GM19397 (cell line): ENCODE results near the gene FHOD3.
"Not testable (repeated sequence)": the region's sequence is repeated elsewhere in the genome, so short reads cannot be mapped to it uniquely, and the experiment has no call there.

ENCODE experiments used
- ATAC-seq: cut with Tn5 transposase; IDR thresholded peaks from one replicate; pipeline ENCODE4 v1.9.1; 2021; ENCODE audit warnings: mild to moderate bottlenecking, moderate library complexity; ENCODE audit not compliant: unreplicated experiment

FHOD3 gene

DNA sequence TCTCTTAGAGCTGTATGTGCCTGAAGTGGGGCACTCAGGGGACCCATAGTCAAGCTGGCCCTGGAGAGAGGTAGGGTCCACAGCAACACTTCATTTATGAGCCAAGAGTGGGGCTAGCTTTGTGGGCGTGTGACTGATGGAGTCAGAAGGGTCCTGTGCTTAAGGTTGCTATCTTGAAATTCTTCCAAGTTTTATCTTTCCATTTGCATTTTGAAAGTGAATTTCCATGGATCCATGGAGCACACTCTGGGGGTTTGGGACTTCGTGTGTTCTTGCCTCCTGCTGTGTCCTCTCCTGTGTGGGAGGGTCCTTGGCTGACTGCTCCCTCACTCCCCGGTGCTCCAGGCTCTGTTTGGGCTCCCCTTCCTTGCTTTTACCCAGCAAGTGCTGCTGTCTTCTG lies 50.8 kb downstream of the FHOD3 start:
- no peak for ATAC-seq

DNA sequence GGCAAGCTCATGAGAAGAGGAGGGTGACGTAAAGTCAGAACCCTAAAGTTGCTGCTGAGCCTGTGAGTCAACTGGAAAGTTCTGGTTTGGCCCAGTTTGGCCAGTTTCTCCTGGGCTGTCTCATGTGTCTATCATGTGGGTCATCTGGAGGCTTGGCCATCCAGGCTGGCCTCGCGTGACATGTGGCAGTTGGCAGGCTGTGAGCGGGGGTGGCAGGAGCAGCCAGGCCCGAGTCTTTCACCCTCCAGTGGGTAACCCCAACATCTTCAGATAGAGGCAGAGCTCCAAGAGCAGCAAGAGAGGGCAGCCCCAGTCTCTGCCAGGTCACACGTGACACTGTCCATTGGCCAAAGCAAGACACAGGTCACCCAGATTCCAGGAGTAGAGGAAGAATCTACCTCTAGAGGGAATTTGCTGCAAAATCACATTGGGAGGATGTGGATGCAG lies 51.5 kb downstream of the FHOD3 start:
- no peak for ATAC-seq

DNA sequence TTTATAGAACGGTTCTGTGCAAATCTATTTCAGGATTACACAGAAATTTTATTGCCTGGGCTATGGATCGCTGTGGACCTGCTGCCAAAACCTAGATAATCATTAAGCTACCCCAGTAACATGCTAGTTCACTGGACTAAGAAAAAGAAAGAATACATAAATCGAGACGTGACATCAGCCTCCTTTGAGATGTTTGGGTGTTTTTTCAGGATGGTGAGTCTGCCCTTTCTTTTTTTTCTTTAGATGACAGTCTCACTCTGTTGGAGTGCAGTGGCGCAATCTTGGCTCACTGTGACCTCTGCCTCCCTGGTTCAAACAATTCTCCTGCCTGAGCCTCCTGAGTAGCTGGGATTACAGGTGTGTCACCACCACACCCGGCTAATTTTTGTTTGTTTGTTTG lies 52.0 kb downstream of the FHOD3 start:
- ATAC-seq, result no peak

DNA sequence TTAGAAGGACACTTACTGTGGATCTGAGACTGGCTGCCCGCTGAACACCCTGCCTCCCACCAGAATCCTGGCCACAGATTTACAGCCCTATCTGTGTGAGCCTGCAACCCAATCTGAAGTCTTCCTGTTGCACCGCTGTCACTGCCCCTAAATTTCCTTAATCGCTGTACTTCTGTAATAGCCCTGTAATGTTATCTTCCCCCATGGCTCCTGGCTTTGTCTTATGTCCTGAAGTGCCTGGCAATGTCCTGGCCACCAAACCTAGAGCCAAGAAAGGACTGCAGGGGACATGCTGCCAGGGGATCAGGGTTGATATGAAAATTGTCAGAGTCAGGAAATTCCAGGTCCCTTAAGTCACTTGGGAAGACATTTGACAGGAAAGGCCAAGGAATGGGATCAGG lies 52.7 kb downstream of the FHOD3 start:
- no peak for ATAC-seq

DNA sequence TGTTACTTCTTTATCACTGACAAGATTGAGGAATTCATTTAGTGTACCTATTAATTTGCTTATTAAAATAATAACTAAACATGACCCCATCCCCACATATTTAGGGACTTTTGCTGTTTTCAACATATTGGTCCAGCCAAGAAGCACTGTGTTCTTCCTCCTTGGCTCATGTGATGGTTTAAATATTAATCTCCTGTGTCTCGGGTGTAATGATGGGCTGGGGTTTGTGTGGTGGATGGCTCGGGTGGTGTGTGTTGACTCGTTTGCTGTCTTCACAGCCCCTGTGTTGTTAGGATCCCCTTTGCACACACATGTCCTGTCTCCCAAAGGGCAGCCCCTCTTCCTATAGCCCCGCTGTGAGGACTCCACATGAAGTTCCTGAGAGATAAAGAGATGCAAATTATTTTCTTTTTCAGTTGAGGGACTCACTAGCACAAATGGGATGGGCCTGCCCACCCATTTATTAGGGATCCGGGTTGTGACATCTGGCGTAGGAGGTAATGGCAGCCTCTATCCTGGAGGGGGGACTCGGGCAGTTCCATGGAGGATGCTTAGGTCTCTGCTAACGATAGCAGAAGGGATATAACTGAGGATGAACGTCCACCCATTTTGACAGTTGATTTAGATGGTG lies 53.4 kb downstream of the FHOD3 start:
- ATAC-seq, result no peak

DNA sequence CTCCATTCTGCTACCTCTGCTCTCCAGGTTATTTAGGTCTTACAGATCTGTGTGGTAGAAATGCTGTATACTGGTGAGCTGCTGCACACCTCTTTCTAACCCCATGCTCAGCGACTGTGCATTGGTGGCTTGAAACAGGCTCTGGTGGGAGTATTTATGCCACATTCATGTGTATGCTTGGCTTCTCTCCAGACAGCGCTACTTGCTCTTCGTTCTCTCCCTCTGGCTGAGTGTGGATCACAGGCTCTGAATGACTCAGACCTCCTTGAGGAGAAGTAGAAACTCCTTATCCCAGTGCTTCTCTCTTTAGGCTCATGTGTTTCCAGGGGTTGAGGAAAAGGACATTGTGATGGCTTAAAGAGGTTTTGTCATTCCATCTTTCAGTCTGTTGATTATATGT lies 54.9 kb downstream of the FHOD3 start:
- no peak for ATAC-seq

DNA sequence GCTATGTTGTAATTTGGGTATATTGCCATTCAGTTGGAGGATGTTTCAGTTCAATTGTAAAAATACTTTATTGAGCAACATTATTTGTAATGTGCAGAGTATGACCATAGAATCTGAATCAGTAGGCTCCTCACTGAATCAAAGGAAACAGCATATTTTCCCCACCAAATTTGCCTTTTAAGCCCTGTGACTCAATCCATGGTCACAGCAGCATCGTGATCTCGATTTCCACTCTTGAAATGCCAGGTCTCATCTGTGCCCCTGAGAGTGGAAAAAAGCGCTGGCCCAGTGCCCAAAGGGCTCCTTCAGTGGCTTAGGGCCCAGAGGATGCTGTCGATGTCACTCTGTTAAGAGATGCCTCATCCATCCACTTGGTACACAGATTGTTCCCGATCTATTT lies 57.5 kb downstream of the FHOD3 start:
- ATAC-seq, result no peak

DNA sequence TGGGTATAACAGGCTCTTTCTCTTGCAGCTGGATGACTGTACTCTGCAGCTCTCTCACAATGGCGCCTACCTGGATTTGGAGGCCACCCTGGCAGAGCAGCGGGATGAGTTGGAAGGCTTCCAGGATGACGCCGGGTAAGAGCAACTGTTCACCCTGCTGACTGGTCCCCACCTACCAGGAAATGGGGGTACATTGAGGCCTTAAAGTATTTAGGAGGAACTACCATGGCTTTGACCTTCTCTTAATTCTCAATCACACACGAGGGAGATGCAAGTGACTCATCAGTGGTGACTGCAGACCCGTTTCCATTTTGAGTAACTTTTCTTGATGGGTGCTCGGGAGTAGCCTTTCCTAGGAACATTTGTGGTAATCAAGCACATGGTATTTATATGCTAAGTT lies 58.0 kb downstream of the FHOD3 start:
- no peak for ATAC-seq

DNA sequence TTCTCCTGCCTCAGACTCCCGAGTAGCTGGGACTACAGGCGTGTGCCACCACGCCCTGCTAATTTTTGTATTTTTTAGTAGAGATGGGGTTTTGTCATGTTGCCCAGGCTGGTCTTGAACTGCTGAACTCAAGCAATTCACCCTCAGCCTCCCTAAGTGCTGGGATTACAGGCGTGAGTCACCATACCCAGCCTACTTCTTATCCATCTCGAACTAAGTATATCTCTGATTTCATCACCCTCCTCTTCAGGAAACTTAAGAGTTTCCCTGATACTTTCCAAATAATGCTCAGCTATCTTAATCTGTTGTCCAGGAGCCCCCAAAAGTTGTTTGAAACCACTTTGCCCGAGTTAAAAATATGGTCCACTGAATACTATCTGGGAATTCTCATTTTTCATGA lies 59.2 kb downstream of the FHOD3 start:
- not testable (repeated sequence) for ATAC-seq

DNA sequence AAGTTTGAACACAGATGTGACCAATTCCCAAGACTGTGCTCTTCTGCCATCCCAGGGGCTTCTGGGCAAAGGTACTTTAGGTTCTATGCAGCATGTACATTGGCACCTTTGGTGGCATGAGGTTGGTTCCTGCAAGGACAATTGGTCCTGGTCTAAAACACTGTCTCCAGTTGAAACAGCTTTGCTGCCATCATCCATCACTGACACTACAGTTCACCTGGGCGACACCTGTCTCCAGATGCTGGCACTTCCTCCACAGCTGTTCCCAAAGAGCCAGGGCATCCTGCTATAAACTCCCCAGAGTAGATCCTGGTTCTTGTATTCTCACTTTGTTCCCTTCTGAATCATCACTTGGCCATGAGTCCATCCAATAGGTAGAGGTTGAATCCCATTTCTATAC lies 60.6 kb downstream of the FHOD3 start:
- no peak for ATAC-seq

DNA sequence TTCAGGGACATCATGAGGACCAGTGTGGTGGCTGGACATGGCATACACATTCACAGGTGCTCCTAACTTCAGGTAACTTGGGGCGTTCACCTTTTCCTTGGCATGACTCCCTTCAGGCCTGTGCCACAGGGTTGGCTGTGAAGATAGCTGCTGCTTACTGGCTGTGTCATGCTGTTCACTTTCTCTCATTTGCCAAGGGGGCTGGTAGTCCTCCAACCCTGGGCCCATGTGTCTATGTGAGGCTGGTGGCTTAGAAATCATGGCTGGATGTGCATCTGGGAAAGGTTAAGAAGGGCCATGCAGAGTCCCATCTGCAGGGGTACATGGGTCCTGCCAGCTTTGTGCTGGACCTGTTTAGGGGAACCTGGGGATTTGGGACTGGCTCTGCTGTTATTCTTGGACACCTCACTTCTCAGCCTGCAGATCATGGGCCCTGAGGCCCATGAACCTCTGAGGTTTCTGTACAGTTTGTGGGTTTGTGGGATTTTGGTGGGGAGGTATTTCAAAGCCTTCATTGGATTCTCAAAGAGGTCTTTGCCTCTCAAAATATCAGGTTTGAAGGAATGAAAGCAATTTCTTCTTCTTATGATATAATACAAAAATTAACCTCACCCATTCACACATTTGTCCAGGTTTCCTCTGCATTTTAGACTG lies 62.9 kb downstream of the FHOD3 start:
- ATAC-seq, result no peak

DNA sequence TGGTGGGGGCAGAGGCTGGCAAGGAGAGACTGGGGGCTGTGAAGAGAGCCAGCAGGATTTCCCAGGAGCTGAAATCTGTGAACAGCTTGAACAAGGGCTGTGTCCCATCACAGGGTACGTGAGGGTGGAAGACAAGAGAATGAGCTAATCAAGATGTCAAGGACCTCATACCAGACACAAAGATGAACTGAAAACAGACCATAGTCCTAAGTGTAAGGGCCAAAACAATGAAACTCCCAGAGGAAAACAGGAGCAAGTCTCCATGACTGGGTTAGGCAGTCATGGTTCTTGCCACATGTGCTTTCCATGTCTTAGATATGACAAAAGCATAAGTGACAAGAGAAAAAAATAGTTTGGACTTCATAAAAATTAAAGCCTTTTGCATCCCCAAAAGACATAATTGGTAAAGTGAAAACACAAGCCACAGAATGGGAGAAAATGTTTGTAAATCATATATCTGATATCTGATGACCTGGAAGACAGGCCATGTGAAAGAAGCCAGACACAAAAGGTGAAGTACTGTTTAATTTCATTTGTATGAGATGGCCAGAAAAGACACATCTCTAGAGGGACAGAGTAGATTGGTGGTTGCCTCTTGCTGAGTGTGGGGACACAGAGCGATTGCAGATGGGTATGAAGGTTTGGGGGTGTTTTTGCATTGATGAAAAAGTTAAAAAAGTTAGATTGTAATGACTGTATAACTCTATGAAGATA lies 67.6 kb downstream of the FHOD3 start:
- no peak for ATAC-seq

DNA sequence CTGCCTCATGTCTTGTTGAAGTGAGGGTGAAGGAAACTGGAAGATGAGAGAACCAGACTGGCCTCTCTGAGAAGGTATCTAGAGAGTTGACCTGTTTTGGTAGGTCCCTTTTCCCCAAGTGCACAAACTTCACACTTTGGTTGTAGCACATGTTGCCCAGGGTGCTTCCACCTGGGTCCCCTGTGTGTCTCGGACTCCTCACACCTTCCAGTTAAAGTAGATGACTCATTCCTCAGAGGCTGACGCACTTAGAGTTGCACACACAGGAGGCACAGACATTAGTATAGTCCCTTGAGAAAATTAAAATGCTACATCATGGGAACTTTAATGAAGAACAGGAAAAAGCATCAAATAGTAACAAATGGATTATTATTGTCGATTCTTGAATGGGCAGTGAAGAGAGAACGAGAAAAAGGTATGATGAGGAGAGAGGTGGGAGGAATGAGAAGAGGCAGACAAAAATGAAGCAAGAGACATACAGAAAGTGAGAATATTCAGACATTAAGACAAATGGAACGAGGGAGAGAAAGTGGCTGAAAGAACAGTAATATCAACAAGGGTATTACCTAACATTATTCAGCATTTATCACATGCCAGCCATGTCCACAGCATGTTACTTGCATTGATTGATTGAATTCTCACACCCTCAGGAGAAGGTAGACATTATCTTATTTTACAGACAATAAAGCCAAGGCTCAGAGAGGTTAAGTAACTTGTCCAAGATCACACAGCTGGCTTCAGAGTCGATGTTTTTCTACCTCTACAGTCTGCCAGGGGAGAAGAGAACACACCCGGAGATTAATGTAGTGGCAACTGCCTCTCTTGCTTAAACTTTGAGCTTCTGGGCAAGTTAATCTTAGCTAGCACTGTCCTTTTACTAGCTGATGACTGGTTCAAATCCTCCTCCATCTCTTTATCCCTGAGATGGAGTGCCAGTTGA lies 68.6 kb downstream of the FHOD3 start:
- ATAC-seq, result no peak

DNA sequence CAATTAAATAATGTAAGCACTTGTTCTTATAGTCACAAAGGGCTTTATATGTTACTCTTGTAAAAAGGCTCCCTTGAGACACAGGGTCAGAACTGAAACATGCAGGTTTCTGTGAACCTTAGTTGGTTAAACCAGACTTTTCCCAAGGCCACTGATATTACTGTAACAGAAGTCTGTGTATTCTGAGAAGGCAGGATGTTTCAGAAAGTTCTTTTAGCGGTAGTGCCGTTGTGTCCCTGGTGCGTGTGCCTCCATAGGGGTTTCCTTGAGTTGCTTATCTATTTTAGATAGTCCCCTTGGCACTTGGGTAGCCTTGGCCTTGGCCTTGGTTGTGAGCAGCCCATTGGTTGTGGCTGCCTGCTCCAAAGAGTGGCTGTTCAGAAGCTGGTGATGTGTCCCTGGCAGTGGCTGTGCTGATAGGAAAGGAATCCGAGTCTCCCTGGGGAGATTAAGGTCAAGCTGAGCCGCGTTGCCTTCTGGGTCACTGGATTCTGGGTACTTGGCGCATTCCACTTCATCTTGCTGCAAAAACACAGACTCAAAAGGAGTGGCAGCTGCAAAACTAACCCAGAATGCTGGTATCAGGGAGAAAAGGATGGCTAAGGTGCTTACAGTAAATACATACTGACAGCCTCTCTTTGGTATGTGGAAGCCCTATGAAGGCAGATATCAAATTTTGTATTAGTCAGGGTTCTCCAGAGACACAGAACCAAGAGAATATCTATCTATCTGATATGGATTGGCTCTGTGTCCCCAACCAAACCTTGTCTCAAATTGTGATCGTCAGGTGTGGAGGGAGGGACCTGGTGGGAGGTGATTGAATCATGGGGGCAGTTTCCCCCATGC lies 69.7 kb downstream of the FHOD3 start:
- peak; percentile 72 for ATAC-seq

DNA sequence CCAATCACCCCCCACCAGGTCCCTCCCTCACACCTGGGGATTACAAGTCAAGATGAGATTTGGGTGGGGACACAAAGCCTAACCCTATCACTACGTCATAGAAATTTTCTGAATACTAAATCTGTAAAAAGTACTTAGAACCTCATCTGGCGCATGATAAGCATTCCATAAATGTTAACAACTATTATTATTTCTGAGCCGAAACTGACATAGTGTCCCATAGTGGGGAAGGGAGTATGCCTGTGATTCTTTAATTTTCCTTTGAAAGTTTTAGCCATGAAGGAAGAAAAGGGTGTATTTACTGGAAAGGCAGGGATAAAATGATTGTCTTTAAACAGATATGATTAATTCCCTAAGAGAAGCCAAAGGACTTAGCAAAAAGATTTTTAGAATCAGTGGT lies 71.4 kb downstream of the FHOD3 start:
- ATAC-seq, result no peak

DNA sequence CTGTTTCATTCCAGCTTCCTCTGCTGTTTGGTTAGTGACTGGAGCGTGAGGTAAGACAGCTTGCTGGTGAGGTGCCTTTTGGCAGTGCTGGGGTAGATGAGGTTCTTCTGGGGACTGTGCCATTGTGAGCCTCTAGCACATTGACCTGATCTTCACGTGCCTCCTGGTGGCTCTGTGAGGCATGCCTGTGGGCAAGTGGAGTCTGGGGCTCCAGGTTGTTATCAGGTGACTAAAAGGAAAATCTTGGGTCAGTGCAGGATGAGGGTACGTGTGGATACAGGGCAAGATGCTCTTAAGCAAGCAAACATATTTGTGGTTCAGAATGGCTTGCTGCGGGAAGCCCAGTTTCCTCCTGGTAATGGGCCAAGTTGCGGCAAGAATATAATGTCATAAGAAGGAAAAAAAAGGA lies 75.4 kb downstream of the FHOD3 start:
- ATAC-seq, result no peak

DNA sequence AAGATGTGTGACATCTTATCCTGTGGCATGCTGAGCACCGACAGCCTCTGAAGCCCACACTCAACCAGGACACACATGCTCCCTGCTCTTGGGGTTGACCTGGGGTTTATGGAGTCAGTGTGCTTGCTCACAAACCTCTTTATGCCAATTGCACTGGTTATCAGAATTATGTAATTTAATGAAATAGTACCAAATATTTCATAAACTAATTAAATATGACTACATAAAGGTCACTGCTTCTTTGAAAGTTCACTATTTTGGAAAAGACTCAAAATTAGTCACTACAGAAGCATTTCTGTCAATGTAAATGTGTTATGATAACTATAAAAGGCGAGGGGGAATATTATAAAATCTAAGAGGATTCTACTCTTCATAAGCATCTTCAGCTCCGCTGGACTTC lies 76.7 kb downstream of the FHOD3 start:
- ATAC-seq, result no peak

DNA sequence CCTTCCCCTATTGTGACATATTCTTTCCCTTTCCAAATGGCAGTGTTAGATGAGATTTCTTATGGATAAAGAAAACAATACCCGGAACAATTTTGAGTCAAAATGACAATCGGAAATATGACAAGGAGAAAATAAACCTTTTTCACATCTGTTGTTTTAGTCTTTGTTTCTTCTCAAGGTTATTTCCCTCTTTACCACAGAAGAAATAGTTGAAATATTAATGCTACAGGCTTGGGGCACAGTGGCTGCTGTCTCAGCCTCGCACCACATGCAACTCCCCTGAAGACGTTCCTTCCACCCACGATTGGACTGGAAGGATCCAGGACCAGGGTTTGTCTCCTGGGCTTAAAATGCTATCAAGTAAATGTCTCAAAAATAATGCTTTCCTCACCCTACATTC lies 77.6 kb downstream of the FHOD3 start:
- ATAC-seq, result no peak

DNA sequence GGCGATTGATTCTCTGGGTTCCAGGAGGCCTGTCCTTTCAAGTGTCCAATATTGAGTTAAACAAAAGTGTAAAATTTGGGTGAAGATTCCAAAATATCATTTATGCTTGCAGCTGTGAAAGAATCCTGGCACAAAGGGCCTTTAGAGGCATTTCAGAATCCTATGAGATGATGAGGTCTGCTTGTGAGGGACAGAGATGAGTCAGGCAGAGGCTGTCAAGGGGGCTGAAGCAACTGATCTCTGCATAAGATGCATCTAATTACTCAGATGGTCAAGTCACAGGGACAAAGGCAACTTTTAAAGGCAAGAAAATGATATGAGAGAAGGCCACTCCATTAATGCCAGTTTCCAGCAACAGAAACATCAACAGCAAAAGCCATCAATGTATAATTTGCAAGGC lies 78.8 kb downstream of the FHOD3 start:
- ATAC-seq, result no peak

DNA sequence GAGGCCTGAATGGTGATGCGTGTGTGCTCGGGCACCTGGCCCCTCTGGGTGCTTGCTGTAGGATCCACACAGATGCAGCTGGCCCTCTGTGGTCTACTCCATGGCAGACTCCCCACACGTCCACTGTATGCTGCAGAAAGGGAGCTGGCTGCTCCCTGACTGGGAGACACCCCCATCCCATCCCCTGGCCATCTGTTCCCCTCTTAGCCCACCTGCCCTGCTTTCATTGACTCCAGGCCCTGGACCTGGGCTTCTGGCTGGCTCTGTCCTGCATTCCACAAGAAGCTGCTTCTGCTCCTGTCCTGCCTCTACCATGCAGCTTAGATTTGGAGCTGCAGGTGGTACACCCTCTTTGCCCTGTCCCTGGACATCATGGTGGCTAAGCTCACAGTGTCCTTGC lies 80.1 kb downstream of the FHOD3 start:
- ATAC-seq, result no peak
